HCT116 (cell line): ENCODE measurements around the gene NPHP3. TPM values are rescaled to one million over a fixed set of nuclear protein-coding genes. Genes with fewer than 3 reads are reported as not detected.

Experiments used
- ATAC-seq: fragments of 200-7000 bp; cut with Tn5 transposase; 2 replicates; pipeline ENCODE4 v1.9.1; 2020; ENCODE audit warnings: mild to moderate bottlenecking, moderate library complexity
- Bru-seq: library from RNA; stranded (reverse); fragments of 400-500 nt; gene quantifications from one replicate; lab custom pipeline; 2021; lab: Mats Ljungman, UMichigan
- BruChase-seq, 2 experiments: library from RNA; stranded (reverse); fragments of 400-500 nt; gene quantifications; one replicate each; lab custom pipeline; 2021; lab: Mats Ljungman, UMichigan
- BruUV-seq: library from RNA; stranded (reverse); fragments of 400-500 nt; replicated peaks from 2 replicates; lab custom pipeline; 2021; lab: Mats Ljungman, UMichigan
- CTCF ChIA-PET: fragments of 300-600 bp; sonication (Branson Sonifier 250); formaldehyde crosslinking; loops from one replicate; lab custom pipeline; 2021; ENCODE audit warnings: antibody characterized with exemption; lab: Charles Lee
- POLR2A ChIA-PET: fragments of 300-600, 350-600 bp; sonication (Branson Sonifier 250); formaldehyde crosslinking; loops from one replicate; lab custom pipeline; 2021; ENCODE audit warnings: antibody characterized with exemption; lab: Charles Lee
- RAD21 ChIA-PET, 2 experiments: fragments of 300-600 bp; sonication (Branson Sonifier 250); formaldehyde crosslinking; loops; one replicate each; lab custom pipeline; 2023; ENCODE audit warnings: low total read pairs in 2 of 2; ENCODE audit not compliant: uncharacterized antibody in 2 of 2, unreplicated experiment in 2 of 2, low non-redundant PET in 1 of 2; lab: Charles Lee
- DNase-seq: peaks from one replicate; pipeline ENCODE4 v3.0.0-alpha.2; 2010; ENCODE audit warnings: low read depth, low spot score
- H2AFZ ChIP-seq: fragments of 200-600 bp; shearing (Covaris generic), sonication (generic); 2 replicates; pipeline ENCODE4 v1.6.1; 2017; ENCODE audit warnings: low read depth, mixed run types, mixed read lengths, antibody characterized with exemption, low read length; ENCODE audit not compliant: poor library complexity, severe bottlenecking
- H3K27ac ChIP-seq: 2 replicates; pipeline ENCODE4 v1.5.1; 2012; ENCODE audit warnings: low read depth, low read length
- H3K27me3 ChIP-seq: fragments of 200-600 bp; sonication (generic); 2 replicates; pipeline ENCODE4 v1.6.1; 2016; ENCODE audit warnings: mixed run types, low read length, mixed read lengths; ENCODE audit not compliant: insufficient read depth
- H3K36me3 ChIP-seq, 2 experiments: fragments of 200-500 bp in 1 of 2; fragments of 200-600 bp in 1 of 2; sonication (Bioruptor generic) in 1 of 2; sonication (generic) in 1 of 2; 2 replicates each; pipeline versions ENCODE4 v1.5.1 to v1.6.1; 2014 to 2016; ENCODE audit warnings: low read length in 2 of 2, inconsistent platforms in 1 of 2, mixed read lengths in 1 of 2, mixed run types in 1 of 2; ENCODE audit not compliant: insufficient read depth in 2 of 2, control insufficient read depth in 1 of 2
- H3K4me1 ChIP-seq, 2 experiments: fragments of 200-600 bp in 1 of 2; sonication (generic) in 1 of 2; 2 replicates each; pipeline versions ENCODE4 v1.5.1 to v1.6.1; 2012 to 2017; ENCODE audit warnings: low read length in 2 of 2, inconsistent platforms in 1 of 2, mild to moderate bottlenecking in 1 of 2, mixed read lengths in 1 of 2, mixed run types in 1 of 2, moderate library complexity in 1 of 2; ENCODE audit not compliant: insufficient read depth in 2 of 2, control insufficient read depth in 1 of 2
- H3K4me2 ChIP-seq: fragments of 200-600 bp; sonication (generic); 2 replicates; pipeline ENCODE4 v1.6.1; 2017; ENCODE audit warnings: mixed run types, low read length, mixed read lengths
- H3K4me3 ChIP-seq, 2 experiments: fragments of 200-600 bp in 1 of 2; sonication (generic) in 1 of 2; replicated peaks in 1 of 2; 2 replicates each; pipeline ENCODE4 v1.5.1; 2011 to 2016; ENCODE audit warnings: low read length in 2 of 2, control low read depth in 1 of 2, low read depth in 1 of 2, mild to moderate bottlenecking in 1 of 2, mixed read lengths in 1 of 2, mixed run types in 1 of 2
- H3K79me2 ChIP-seq: fragments of 200-600 bp; sonication (generic); 2 replicates; pipeline ENCODE4 v1.6.1; 2017; ENCODE audit warnings: mild to moderate bottlenecking, mixed run types, low read length, moderate library complexity, mixed read lengths; ENCODE audit not compliant: insufficient read depth
- H3K9ac ChIP-seq: fragments of 200-600 bp; sonication (generic); 2 replicates; pipeline ENCODE4 v1.6.1; 2016; ENCODE audit warnings: low read length, mixed read lengths
- H3K9me2 ChIP-seq: fragments of 200-600 bp; sonication (generic), shearing (Covaris generic); 2 replicates; pipeline ENCODE4 v1.6.1; 2017; ENCODE audit warnings: mixed run types, mild to moderate bottlenecking, moderate library complexity; ENCODE audit not compliant: insufficient read depth
- H3K9me3 ChIP-seq, 2 experiments: fragments of 200-500 bp in 1 of 2; fragments of 200-600 bp in 1 of 2; sonication (Bioruptor generic) in 1 of 2; sonication (generic) in 1 of 2; 2 replicates each; pipeline ENCODE4 v1.6.1; 2014 to 2017; ENCODE audit warnings: low read length in 2 of 2, mixed read lengths in 2 of 2, inconsistent platforms in 1 of 2, low read depth in 1 of 2, mild to moderate bottlenecking in 1 of 2, mixed run types in 1 of 2, moderate library complexity in 1 of 2; ENCODE audit not compliant: control insufficient read depth in 1 of 2, insufficient read depth in 1 of 2
- H4K20me1 ChIP-seq: fragments of 200-600 bp; sonication (generic), shearing (Covaris generic); 2 replicates; pipeline ENCODE4 v1.6.1; 2017; ENCODE audit warnings: mixed run types, mild to moderate bottlenecking, moderate library complexity; ENCODE audit not compliant: insufficient read depth
- CEBPB ChIP-seq: IDR thresholded peaks from 2 replicates; pipeline ENCODE4 v1.6.1; 2012; ENCODE audit warnings: low read depth
- ELF1 ChIP-seq: IDR thresholded peaks from 2 replicates; pipeline ENCODE4 v1.6.1; 2012; ENCODE audit warnings: low read depth, borderline replicate concordance
- EZH2phosphoT487 ChIP-seq: fragments of 200-600 bp; IDR thresholded peaks from 2 replicates; pipeline ENCODE4 v1.6.1; 2018; ENCODE audit warnings: antibody characterized with exemption, borderline replicate concordance
- JUND ChIP-seq: IDR thresholded peaks from 2 replicates; pipeline ENCODE4 v1.6.1; 2012
- SP1 ChIP-seq: IDR thresholded peaks from 2 replicates; pipeline ENCODE4 v1.6.1; 2012; ENCODE audit warnings: low read depth
- TCF7L2 ChIP-seq: IDR thresholded peaks from 2 replicates; pipeline ENCODE4 v1.7.0; 2011; ENCODE audit warnings: borderline replicate concordance, inconsistent platforms; ENCODE audit not compliant: insufficient read depth, insufficient read length; ENCODE audit errors: extremely low read depth
- YY1 ChIP-seq: IDR thresholded peaks from 2 replicates; pipeline ENCODE4 v1.6.1; 2011; ENCODE audit warnings: low read length, low read depth, moderate library complexity, mild to moderate bottlenecking; ENCODE audit not compliant: insufficient replicate concordance; ENCODE audit errors: extremely low read depth
- ZNF274 ChIP-seq: fragments of 200-500 bp; sonication (Bioruptor generic); IDR thresholded peaks from 2 replicates; pipeline ENCODE4 v1.6.1; 2014; ENCODE audit warnings: mild to moderate bottlenecking, low read depth, low read length, inconsistent platforms
- intact Hi-C: fragments of 100-400 bp; cut with micrococcal nuclease; formaldehyde crosslinking; loops from 2 replicates; pipeline ENCODE4 v1.10.0; 2022
- long read RNA-seq: library from polyadenylated mRNA; unstranded; transcript quantifications from one replicate; pipeline ENCODE4 v2.0.0, GENCODE V29; 2021; ENCODE audit not compliant: unreplicated experiment
- polyA plus RNA-seq: library from polyadenylated mRNA; unstranded; fragments of >200 nt; gene quantifications from 2 replicates; pipeline ENCODE4 v1.2.1, GENCODE V29; 2012; ENCODE audit warnings: missing spikeins
- total RNA-seq: library from RNA; stranded (reverse); gene quantifications from one replicate; pipeline ENCODE4 v1.2.1, GENCODE V29; 2021; ENCODE audit not compliant: unreplicated experiment
- TF ChIP-seq, protein P1 (sequence below): IDR thresholded peaks from 2 replicates; pipeline ENCODE4 v1.6.1; 2011; ENCODE audit warnings: mild to moderate bottlenecking, low read length, moderate library complexity; ENCODE audit not compliant: insufficient replicate concordance; ENCODE audit errors: extremely low read depth
- TF ChIP-seq, protein P2 (sequence below): IDR thresholded peaks from 2 replicates; pipeline ENCODE4 v1.6.1; 2012; ENCODE audit warnings: low read depth
- TF ChIP-seq, protein P3 (sequence below): IDR thresholded peaks from 2 replicates; pipeline ENCODE4 v1.6.1; 2012

NPHP3 gene, protein sequence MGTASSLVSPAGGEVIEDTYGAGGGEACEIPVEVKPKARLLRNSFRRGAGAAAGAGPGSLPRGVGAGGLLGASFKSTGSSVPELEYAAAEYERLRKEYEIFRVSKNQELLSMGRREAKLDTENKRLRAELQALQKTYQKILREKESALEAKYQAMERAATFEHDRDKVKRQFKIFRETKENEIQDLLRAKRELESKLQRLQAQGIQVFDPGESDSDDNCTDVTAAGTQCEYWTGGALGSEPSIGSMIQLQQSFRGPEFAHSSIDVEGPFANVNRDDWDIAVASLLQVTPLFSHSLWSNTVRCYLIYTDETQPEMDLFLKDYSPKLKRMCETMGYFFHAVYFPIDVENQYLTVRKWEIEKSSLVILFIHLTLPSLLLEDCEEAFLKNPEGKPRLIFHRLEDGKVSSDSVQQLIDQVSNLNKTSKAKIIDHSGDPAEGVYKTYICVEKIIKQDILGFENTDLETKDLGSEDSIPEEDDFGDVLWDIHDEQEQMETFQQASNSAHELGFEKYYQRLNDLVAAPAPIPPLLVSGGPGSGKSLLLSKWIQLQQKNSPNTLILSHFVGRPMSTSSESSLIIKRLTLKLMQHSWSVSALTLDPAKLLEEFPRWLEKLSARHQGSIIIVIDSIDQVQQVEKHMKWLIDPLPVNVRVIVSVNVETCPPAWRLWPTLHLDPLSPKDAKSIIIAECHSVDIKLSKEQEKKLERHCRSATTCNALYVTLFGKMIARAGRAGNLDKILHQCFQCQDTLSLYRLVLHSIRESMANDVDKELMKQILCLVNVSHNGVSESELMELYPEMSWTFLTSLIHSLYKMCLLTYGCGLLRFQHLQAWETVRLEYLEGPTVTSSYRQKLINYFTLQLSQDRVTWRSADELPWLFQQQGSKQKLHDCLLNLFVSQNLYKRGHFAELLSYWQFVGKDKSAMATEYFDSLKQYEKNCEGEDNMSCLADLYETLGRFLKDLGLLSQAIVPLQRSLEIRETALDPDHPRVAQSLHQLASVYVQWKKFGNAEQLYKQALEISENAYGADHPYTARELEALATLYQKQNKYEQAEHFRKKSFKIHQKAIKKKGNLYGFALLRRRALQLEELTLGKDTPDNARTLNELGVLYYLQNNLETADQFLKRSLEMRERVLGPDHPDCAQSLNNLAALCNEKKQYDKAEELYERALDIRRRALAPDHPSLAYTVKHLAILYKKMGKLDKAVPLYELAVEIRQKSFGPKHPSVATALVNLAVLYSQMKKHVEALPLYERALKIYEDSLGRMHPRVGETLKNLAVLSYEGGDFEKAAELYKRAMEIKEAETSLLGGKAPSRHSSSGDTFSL (N-terminal part only)
- total RNA-seq = 15.5 TPM
- 3.5 and 5.2 TPM in 2 replicates for polyA plus RNA-seq
- Bru-seq, nascent RNA = percentile 86 among the genes with signal in this experiment
- BruChase-seq, experiment 1, labeled RNA remaining after a 6-hour chase = percentile 92 among the genes with signal in this experiment
- percentile 92 among the genes with signal in this experiment for BruChase-seq, experiment 2, labeled RNA remaining after a 2-hour chase
- long read RNA-seq, partial matches to known transcripts = 3 of 4 reads
- long read RNA-seq, other reads (novel, unspliced or antisense) = 1 of 4 reads

DNA sequence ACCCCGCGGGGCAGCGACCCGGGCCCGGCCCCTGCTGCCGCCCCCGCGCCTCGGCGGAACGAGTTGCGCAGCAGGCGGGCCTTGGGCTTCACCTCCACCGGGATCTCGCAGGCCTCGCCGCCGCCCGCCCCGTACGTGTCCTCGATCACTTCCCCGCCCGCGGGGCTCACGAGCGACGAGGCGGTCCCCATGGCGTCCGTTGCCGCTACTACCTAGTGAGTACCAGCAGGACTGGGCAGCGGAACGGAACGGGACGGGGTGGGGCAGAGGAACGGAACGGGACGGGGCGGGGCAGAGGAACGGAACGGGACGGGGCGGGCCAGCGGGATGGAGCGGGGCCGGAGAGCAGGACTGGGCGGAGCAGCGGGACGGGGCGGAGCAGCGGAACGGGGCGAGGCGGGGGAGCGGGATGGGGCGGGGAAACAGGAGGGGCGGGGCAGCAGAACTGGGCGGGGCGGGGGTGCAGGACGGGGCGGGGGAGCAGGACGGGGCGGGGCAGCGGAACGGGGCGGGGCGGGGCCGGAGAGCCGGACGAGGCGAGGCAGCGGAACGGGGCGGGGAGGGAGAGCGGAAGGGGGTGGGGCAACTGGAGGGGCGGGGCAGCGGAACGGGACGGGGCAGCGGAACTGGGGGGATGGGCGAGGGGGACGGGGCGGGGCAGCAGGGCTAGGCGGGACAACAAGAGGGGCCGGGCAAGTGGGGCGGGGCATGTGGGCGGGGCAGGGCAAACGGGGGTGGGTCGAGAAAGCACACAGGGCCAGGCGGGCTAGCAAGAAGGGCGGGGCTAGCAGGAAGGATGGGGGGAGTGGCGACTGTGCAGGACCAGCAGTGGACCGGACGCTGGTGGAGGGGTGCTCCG is at the start of gene NPHP3:
Gene NPHP3, minus strand, starts transcription at position 245 of the 859 bp plus-strand sequence. Its CDS starts 54 bp downstream, at position 191.
- no TSS peak for BruUV-seq
- POLR2A ChIA-PET = no interaction called here
- TF ChIP-seq, protein P1, sequence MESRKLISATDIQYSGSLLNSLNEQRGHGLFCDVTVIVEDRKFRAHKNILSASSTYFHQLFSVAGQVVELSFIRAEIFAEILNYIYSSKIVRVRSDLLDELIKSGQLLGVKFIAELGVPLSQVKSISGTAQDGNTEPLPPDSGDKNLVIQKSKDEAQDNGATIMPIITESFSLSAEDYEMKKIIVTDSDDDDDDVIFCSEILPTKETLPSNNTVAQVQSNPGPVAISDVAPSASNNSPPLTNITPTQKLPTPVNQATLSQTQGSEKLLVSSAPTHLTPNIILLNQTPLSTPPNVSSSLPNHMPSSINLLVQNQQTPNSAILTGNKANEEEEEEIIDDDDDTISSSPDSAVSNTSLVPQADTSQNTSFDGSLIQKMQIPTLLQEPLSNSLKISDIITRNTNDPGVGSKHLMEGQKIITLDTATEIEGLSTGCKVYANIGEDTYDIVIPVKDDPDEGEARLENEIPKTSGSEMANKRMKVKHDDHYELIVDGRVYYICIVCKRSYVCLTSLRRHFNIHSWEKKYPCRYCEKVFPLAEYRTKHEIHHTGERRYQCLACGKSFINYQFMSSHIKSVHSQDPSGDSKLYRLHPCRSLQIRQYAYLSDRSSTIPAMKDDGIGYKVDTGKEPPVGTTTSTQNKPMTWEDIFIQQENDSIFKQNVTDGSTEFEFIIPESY = peak; percentile 9
- TF ChIP-seq TCF7L2 (no peak), SP1 (no peak; the same call in 1 of the 2 replicates), ZNF274 (no peak), CEBPB (no peak), JUND (no peak), YY1 (peak; percentile 42), EZH2phosphoT487 (no peak), ELF1 (no peak)
- TF ChIP-seq, protein P2, sequence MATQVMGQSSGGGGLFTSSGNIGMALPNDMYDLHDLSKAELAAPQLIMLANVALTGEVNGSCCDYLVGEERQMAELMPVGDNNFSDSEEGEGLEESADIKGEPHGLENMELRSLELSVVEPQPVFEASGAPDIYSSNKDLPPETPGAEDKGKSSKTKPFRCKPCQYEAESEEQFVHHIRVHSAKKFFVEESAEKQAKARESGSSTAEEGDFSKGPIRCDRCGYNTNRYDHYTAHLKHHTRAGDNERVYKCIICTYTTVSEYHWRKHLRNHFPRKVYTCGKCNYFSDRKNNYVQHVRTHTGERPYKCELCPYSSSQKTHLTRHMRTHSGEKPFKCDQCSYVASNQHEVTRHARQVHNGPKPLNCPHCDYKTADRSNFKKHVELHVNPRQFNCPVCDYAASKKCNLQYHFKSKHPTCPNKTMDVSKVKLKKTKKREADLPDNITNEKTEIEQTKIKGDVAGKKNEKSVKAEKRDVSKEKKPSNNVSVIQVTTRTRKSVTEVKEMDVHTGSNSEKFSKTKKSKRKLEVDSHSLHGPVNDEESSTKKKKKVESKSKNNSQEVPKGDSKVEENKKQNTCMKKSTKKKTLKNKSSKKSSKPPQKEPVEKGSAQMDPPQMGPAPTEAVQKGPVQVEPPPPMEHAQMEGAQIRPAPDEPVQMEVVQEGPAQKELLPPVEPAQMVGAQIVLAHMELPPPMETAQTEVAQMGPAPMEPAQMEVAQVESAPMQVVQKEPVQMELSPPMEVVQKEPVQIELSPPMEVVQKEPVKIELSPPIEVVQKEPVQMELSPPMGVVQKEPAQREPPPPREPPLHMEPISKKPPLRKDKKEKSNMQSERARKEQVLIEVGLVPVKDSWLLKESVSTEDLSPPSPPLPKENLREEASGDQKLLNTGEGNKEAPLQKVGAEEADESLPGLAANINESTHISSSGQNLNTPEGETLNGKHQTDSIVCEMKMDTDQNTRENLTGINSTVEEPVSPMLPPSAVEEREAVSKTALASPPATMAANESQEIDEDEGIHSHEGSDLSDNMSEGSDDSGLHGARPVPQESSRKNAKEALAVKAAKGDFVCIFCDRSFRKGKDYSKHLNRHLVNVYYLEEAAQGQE = no peak
- TF ChIP-seq, protein P3, sequence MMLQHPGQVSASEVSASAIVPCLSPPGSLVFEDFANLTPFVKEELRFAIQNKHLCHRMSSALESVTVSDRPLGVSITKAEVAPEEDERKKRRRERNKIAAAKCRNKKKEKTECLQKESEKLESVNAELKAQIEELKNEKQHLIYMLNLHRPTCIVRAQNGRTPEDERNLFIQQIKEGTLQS = no peak

More for the DNA sequence above, at the start of gene NPHP3:
- intact Hi-C loops = loop anchor here (5.0 to 10.0 kb wide), 2 partner anchors 850 to 1492 kb away; partner anchors contain the start of gene CDV3
- H4K20me1 ChIP-seq = no peaks in the 10 kb centered on the region
- H3K27ac ChIP-seq = peak within 1 kb of the TSS; percentile 59
- H3K9me3 ChIP-seq = no peaks in the 10 kb centered on the region
- no peaks in the 10 kb centered on the region for H3K9me2 ChIP-seq
- H3K4me2 ChIP-seq = peak within 1 kb of the TSS; percentile 91
- DNase-seq (peak; percentile 86), ATAC-seq (peak; percentile 89)
- peaks cover 6% of the 10 kb centered on the region for H3K79me2 ChIP-seq
- H3K36me3 ChIP-seq = 0 out of 4 replicates have a peak, but pooled peaks cover 2 to 5% of the 10 kb centered on the region in 2 experiments
- ChIA-PET RAD21 (no interaction called here), CTCF (interaction anchor here (1.2 kb wide), 1 partner anchor 187 kb away, joined by 3 read pairs; no protein-coding TSS in a partner anchor)
- H3K27me3 ChIP-seq = no peaks in the 10 kb centered on the region
- H2AFZ ChIP-seq = peak within 1 kb of the TSS; percentile 93
- peaks cover 7 to 21% of the 10 kb centered on the region in 2 experiments; a peak in 3 of 4 replicates for H3K4me1 ChIP-seq
- peak within 1 kb of the TSS; percentile 78 to 79 for H3K4me3 ChIP-seq
- peak within 1 kb of the TSS; percentile 79 for H3K9ac ChIP-seq
